ENCODE data around the gene ABCC11.

DNA sequence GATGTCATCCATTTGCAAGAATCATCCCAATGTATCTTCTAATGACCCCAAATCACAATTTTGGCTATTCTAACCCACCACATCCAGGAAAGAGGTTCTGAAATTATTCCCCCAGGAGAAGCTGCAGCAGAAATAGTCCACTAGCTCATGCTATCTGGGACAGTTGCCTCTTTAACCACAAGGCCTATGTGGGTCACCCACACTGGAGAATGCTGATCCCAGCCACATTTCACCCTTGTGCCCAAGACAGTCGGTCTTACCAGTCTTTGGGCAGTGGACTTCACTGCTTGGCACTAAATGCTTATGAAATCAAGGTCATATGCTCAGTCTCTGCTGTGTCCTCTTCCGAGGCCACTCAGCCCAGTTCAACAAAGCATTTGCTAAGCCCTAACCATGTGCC lies 118.6 kb downstream of the ABCC11 start:
- no peak for TF ChIP-seq CTCF (conservative IDR thresholded peaks at IDR 0.05 in 1 of 2, IDR thresholded peaks at IDR 0.05 in 1 of 2; ENCODE audit: extremely low read depth in 1 of 2, insufficient read depth in 1 of 2, low read depth in 1 of 2, low read length in 2 of 2)
- TF ChIP-seq EZH2 (IDR thresholded peaks at IDR 0.05; ENCODE audit: borderline replicate concordance, low read length), result no peak
